ENCODE data around the gene NUAK2.
A peak's percentile ranks its signal among the peaks of the same experiment; 100 is the strongest.

Gene NUAK2

GRCh38 chr1:205268846-205269680 is 52.5 kb downstream of the NUAK2 start:
- peaks cover 16% of the 10 kb centered on the region for H3K36me3 Mint-ChIP-seq
- DNase-seq (ENCODE audit: low spot score in 2 of 2), result no peak
- no peak overlapping the region for H3K4me3 Mint-ChIP-seq
- peaks cover 16% of the 10 kb centered on the region for H3K4me1 Mint-ChIP-seq
- no peak for ATAC-seq
- no peaks in the 10 kb centered on the region for H3K9me3 Mint-ChIP-seq
- H3K27ac Mint-ChIP-seq, result no peak overlapping the region

GRCh38 chr1:205267306-205267902 is 54.1 kb downstream of the NUAK2 start:
- H3K9me3 Mint-ChIP-seq, result no peaks in the 10 kb centered on the region
- peaks cover 16% of the 10 kb centered on the region for H3K36me3 Mint-ChIP-seq
- ATAC-seq, result no peak
- H3K4me1 Mint-ChIP-seq, result peaks cover 15% of the 10 kb centered on the region
- H3K4me3 Mint-ChIP-seq, result no peak overlapping the region
- peak overlapping the region; percentile 45 for H3K27ac Mint-ChIP-seq
- no peak for DNase-seq (ENCODE audit: low spot score in 2 of 2)

- no peak for ATAC-seq
- DNase-seq (ENCODE audit: low spot score in 2 of 2), result no peak
- Mint-ChIP-seq H3K27ac (no peak overlapping the region), H3K4me1 (peaks cover 22% of the 10 kb centered on the region), H3K4me3 (no peak overlapping the region), H3K9me3 (no peaks in the 10 kb centered on the region), H3K36me3 (peaks cover 11% of the 10 kb centered on the region)
Observed at GRCh38 chr1:205266611-205267305, 54.8 kb downstream of the NUAK2 start.

GRCh38 chr1:205263580-205264190 is 57.9 kb downstream of the NUAK2 start:
- Mint-ChIP-seq H3K4me1 (peaks cover 18% of the 10 kb centered on the region), H3K9me3 (no peaks in the 10 kb centered on the region), H3K4me3 (no peak overlapping the region), H3K36me3 (no peaks in the 10 kb centered on the region), H3K27ac (no peak overlapping the region)
- DNase-seq (ENCODE audit: low spot score in 2 of 2) (no peak), ATAC-seq (no peak)

GRCh38 chr1:205262731-205263171 is 58.8 kb downstream of the NUAK2 start:
- DNase-seq (ENCODE audit: low spot score in 2 of 2), result no peak
- Mint-ChIP-seq H3K4me3 (no peak overlapping the region), H3K9me3 (no peaks in the 10 kb centered on the region), H3K4me1 (peaks cover 18% of the 10 kb centered on the region), H3K27ac (no peak overlapping the region), H3K36me3 (no peaks in the 10 kb centered on the region)
- ATAC-seq, result no peak

- no peaks in the 10 kb centered on the region for H3K36me3 Mint-ChIP-seq
- H3K4me1 Mint-ChIP-seq, result peaks cover 18% of the 10 kb centered on the region
- no peak overlapping the region for H3K4me3 Mint-ChIP-seq
- no peaks in the 10 kb centered on the region for H3K9me3 Mint-ChIP-seq
- DNase-seq (ENCODE audit: low spot score in 2 of 2) (no peak), ATAC-seq (no peak)
- no peak overlapping the region for H3K27ac Mint-ChIP-seq
Observed at GRCh38 chr1:205261946-205262691, 59.4 kb downstream of the NUAK2 start.

GRCh38 chr1:205260948-205261732 is 60.4 kb downstream of the NUAK2 start:
- Mint-ChIP-seq H3K36me3 (no peaks in the 10 kb centered on the region), H3K27ac (no peak overlapping the region), H3K4me1 (peaks cover 21% of the 10 kb centered on the region), H3K9me3 (no peaks in the 10 kb centered on the region), H3K4me3 (no peak overlapping the region)
- DNase-seq (ENCODE audit: low spot score in 2 of 2) (no peak), ATAC-seq (peak; percentile 65)

GRCh38 chr1:205259998-205260397 is 61.5 kb downstream of the NUAK2 start:
- Mint-ChIP-seq H3K4me1 (peaks cover 25% of the 10 kb centered on the region), H3K4me3 (no peak overlapping the region), H3K27ac (no peak overlapping the region), H3K9me3 (no peaks in the 10 kb centered on the region), H3K36me3 (no peaks in the 10 kb centered on the region)
- ATAC-seq, result no peak
- DNase-seq (ENCODE audit: low spot score in 2 of 2), result no peak

- no peaks in the 10 kb centered on the region for H3K36me3 Mint-ChIP-seq
- H3K9me3 Mint-ChIP-seq, result no peaks in the 10 kb centered on the region
- no peak overlapping the region for H3K4me3 Mint-ChIP-seq
- ATAC-seq, result no peak
- DNase-seq (ENCODE audit: low spot score in 2 of 2), result no peak
- H3K27ac Mint-ChIP-seq, result no peak overlapping the region
- peaks cover 25% of the 10 kb centered on the region for H3K4me1 Mint-ChIP-seq
Observed at GRCh38 chr1:205259324-205259832, 62.2 kb downstream of the NUAK2 start.

GRCh38 chr1:205258719-205259118 is 62.8 kb downstream of the NUAK2 start:
- H3K9me3 Mint-ChIP-seq, result no peaks in the 10 kb centered on the region
- no peak overlapping the region for H3K4me3 Mint-ChIP-seq
- DNase-seq (ENCODE audit: low spot score in 2 of 2) (no peak), ATAC-seq (no peak)
- no peaks in the 10 kb centered on the region for H3K36me3 Mint-ChIP-seq
- H3K4me1 Mint-ChIP-seq, result peaks cover 25% of the 10 kb centered on the region
- H3K27ac Mint-ChIP-seq, result no peak overlapping the region

GRCh38 chr1:205258261-205258691 is 63.3 kb downstream of the NUAK2 start:
- Mint-ChIP-seq H3K27ac (no peak overlapping the region), H3K36me3 (no peaks in the 10 kb centered on the region), H3K9me3 (no peaks in the 10 kb centered on the region), H3K4me3 (no peak overlapping the region), H3K4me1 (peaks cover 25% of the 10 kb centered on the region)
- ATAC-seq, result no peak
- no peak for DNase-seq (ENCODE audit: low spot score in 2 of 2)

GRCh38 chr1:205257735-205258134 is 63.8 kb downstream of the NUAK2 start:
- H3K36me3 Mint-ChIP-seq, result no peaks in the 10 kb centered on the region
- no peak overlapping the region for H3K27ac Mint-ChIP-seq
- DNase-seq (ENCODE audit: low spot score in 2 of 2) (no peak), ATAC-seq (no peak)
- H3K9me3 Mint-ChIP-seq, result no peaks in the 10 kb centered on the region
- H3K4me3 Mint-ChIP-seq, result no peak overlapping the region
- peaks cover 21% of the 10 kb centered on the region for H3K4me1 Mint-ChIP-seq

- no peak overlapping the region for H3K27ac Mint-ChIP-seq
- no peaks in the 10 kb centered on the region for H3K36me3 Mint-ChIP-seq
- H3K9me3 Mint-ChIP-seq, result no peaks in the 10 kb centered on the region
- H3K4me3 Mint-ChIP-seq, result no peak overlapping the region
- ATAC-seq, result no peak
- peaks cover 14% of the 10 kb centered on the region for H3K4me1 Mint-ChIP-seq
- DNase-seq (ENCODE audit: low spot score in 2 of 2), result no peak
Observed at GRCh38 chr1:205256951-205257625, 64.5 kb downstream of the NUAK2 start.

Data from stimulated activated effector memory CD8-positive, alpha-beta T cell treated with anti-CD3 and anti-CD28 coated beads, Interleukin-12 subunit alpha, Interleukin-12 subunit beta, amount 100 ng/mL, for 72 hours (primary cell).